ENCODE data around the gene BANF2. TPM values are rescaled to one million over a fixed set of nuclear protein-coding genes. Genes with fewer than 3 reads are reported as not detected.

Gene BANF2
- total and polyA plus RNA-seq, 11 donors, result not detected

GRCh38 chr20:17741220-17741619 lies 41.5 kb downstream of the BANF2 start:
- 93 to 98% (median 96%) methylated on average over 5 of the region's 5 CpGs for WGBS, 4 donors
- Histone ChIP-seq H3K36me3 (no peaks in the 10 kb centered on the region), H3K4me1 (no peaks in the 10 kb centered on the region), H3K27ac (no peak overlapping the region), H3K27me3 (no peaks in the 10 kb centered on the region), H3K4me3 (no peak overlapping the region), H3K9me3 (peaks cover 0 to 15% (median 2%) of the 10 kb centered on the region in 12 donors)
- ATAC-seq (no peak), DNase-seq (no peak)
- no peak for TF ChIP-seq POLR2A (IDR thresholded peaks at IDR 0.05)
- TF ChIP-seq CTCF (IDR thresholded peaks at IDR 0.05), result no peak
- intact Hi-C loops (cut with DNase I), result no loop called here

GRCh38 chr20:17742731-17743130 lies 43.0 kb downstream of the BANF2 start:
- Histone ChIP-seq H3K36me3 (no peaks in the 10 kb centered on the region), H3K27me3 (no peaks in the 10 kb centered on the region), H3K4me1 (peaks cover 0 to 3% (median 0%) of the 10 kb centered on the region in 12 donors), H3K27ac (no peak overlapping the region), H3K9me3 (peaks cover 0 to 9% (median 0%) of the 10 kb centered on the region in 12 donors), H3K4me3 (no peak overlapping the region)
- no peak for TF ChIP-seq CTCF (IDR thresholded peaks at IDR 0.05)
- TF ChIP-seq POLR2A (IDR thresholded peaks at IDR 0.05), result no peak
- ATAC-seq (no peak), DNase-seq (no peak)
- intact Hi-C loops (cut with DNase I), result no loop called here
- 65 to 74% (median 67%) methylated on average over 4 of the region's 4 CpGs for WGBS, 4 donors

DNA sequence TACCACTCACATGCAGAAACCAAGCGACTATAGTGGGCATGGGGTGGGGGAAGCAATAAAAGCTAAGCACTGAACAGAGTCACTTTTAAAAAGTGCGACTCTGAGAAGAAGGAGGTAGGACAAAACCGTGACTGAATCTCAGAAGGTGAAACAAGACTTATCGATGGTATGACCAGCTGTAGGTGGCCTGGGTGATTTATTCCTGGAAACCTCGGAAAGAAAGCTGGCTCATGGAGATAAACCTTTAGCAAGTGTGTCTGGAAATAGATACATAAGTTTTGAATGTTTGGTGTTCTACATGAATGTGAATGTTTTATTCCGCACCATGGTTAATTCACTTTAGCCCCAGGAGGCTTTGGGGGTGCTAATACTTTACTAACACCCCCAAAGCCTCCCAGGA lies 43.9 kb downstream of the BANF2 start:
- H3K27ac ChIP-seq, result no peak overlapping the region
- H3K4me1 ChIP-seq, result peaks cover 0 to 4% (median 0%) of the 10 kb centered on the region in 12 donors
- no peak for ATAC-seq
- no peaks in the 10 kb centered on the region for H3K27me3 ChIP-seq
- no peak for TF ChIP-seq POLR2A (IDR thresholded peaks at IDR 0.05)
- TF ChIP-seq CTCF (IDR thresholded peaks at IDR 0.05), result no peak
- no peaks in the 10 kb centered on the region for H3K36me3 ChIP-seq
- intact Hi-C loops (cut with DNase I), result no loop called here
- H3K9me3 ChIP-seq, result no peaks in the 10 kb centered on the region
- 90 to 94% (median 91%) methylated on average over 6 of the region's 6 CpGs for WGBS, 4 donors
- no peak overlapping the region for H3K4me3 ChIP-seq
- DNase-seq, result no peak

DNA sequence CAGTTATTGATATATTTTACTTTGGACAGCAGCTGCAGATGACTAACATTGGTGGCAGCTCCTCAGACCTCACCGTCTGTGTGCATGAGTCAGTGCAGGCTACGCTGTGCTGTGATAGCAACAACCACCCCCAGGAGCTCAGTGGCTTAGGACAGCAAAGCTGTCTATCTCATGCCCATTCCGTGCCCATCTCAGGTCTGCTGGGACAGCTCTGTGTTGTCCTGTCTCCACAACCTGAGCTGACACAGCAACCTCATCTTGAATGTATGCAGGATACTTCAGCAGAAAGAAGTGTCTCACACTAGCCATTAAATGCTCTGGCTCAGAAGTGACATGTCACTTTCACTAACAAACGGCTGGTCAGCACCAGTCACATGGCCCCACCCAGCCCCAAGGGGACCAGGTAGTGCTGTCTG lies 47.7 kb downstream of the BANF2 start:
- peak in 1 of 5 donors; percentile 64 for DNase-seq
- H3K27ac ChIP-seq, result no peak overlapping the region
- H3K4me1 ChIP-seq, result peaks cover 0 to 19% (median 10%) of the 10 kb centered on the region in 12 donors
- intact Hi-C loops (cut with DNase I), result loop anchor here in 1 of 10 donors (5.0 kb wide), 1 partner anchor 150 kb away; no protein-coding TSS in a partner anchor
- no peaks in the 10 kb centered on the region for H3K27me3 ChIP-seq
- peak in 3 of 4 donors; percentile 23 to 84 (median 73) for ATAC-seq
- TF ChIP-seq POLR2A (IDR thresholded peaks at IDR 0.05) (no peak), CTCF (IDR thresholded peaks at IDR 0.05) (no peak)
- H3K36me3 ChIP-seq, result no peaks in the 10 kb centered on the region
- 38 to 57% (median 48%) methylated on average over 4 of the region's 4 CpGs for WGBS, 4 donors
- no peak overlapping the region for H3K4me3 ChIP-seq
- H3K9me3 ChIP-seq, result no peaks in the 10 kb centered on the region

Data from heart left ventricle (tissue), 16 donors.